IPS-18c (cell line): ENCODE results near the gene CWC22.
A peak's percentile ranks its signal among the peaks of the same experiment; 100 is the strongest.
"Not testable (repeated sequence)": the region's sequence is repeated elsewhere in the genome, so short reads cannot be mapped to it uniquely, and the experiment has no call there.

Source experiments
- H3K4me3 ChIP-seq: 2 replicates; pipeline ENCODE4 v1.7.0; 2013; ENCODE audit warnings: low read depth, mild to moderate bottlenecking, low read length, moderate library complexity; ENCODE audit not compliant: insufficient read depth
- H3K9me3 ChIP-seq: one replicate; pipeline ENCODE4 v1.6.1; 2013; ENCODE audit warnings: mild to moderate bottlenecking, low read length, moderate library complexity; ENCODE audit not compliant: control insufficient read depth, insufficient read depth

CWC22 gene

DNA sequence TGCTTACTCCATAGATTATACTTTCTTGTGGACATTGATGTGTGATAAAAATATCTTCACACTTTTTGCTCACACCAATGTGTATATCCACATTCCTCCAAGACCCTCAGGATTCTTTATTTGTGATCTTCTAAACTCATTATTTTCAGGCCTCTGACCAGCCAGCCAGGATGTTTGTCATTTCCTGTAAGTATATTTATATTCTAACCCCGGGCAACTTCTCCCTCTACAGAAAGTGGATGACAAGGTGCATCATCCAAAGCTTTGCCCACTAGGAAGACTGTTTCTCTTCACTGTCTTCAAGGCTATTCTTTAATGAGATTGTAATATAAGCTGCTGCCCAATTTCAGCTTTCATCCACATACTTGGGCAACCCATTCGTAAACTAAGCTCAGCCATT is 3.6 kb upstream of the CWC22 start:
- Histone ChIP-seq H3K4me3 (no peak overlapping the region), H3K9me3 (no peaks in the 10 kb centered on the region)

GRCh38 chr2:180006231-180006630 is 866 bp downstream of the CWC22 start:
- no peaks in the 10 kb centered on the region for H3K9me3 ChIP-seq
- H3K4me3 ChIP-seq = peak overlapping the region; percentile 83

GRCh38 chr2:180005465-180005864 is 1.6 kb downstream of the CWC22 start:
- H3K4me3 ChIP-seq = peak overlapping the region; percentile 34; the same call in 1 of the 2 replicates
- not testable (repeated sequence) for H3K9me3 ChIP-seq

DNA sequence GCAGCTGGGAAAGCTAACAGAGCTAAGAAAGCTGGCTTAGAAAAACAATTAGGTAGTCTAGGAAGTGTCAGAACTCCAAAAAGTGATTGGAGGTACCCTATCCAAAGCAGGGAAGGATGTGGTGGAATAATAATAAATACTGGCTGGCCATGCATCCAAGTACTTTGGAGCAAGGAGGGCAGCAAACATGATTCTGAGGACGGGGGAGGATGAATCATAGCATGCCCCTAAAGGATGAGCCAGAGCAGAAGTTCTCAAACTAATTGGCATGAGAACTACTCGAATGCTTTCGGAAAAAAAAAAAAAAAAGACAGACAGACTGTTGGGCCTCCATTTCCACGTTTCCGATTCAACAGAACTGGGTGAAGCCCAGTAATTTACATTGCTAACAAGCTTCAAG is 2.4 kb downstream of the CWC22 start:
- Histone ChIP-seq H3K4me3 (no peak overlapping the region), H3K9me3 (no peaks in the 10 kb centered on the region)

DNA sequence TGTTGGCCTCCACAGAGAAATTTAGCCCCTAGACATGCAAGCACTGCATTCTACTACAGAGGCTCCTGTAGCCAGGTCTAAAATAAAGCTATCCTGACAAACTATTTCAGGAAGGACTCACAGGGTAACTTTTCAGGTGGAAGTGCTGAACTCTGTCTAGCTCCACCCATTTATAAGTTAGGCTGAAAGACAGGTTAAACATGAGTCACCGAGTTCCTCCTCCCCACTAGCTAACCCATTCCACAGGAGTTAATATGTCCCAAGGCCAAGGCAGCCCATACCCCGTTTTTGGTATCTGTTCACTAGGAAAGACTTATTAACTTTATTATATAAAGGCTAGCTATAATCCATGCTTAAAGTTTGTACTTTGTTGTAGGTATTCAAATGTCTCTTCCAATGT is 3.5 kb downstream of the CWC22 start:
- H3K4me3 ChIP-seq = no peak overlapping the region
- H3K9me3 ChIP-seq = no peaks in the 10 kb centered on the region

DNA sequence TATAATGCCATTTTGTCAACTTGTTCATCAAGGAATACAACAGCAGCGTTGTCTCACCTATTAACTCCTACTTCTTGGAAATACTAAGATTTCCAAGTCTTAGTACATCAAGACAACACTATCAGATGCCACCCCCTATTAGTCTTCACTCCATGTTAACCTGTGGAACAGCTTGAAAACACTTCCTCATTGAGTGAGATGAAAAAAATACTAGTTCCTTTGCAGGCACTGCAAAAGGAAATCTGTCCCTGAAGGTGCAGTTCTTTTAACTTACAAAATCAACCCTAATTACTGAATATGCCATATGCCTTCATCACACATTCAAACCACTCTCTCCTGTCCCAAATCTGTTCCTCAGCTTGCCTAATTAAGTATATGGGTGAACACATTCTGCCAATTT is 4.0 kb downstream of the CWC22 start:
- H3K4me3 ChIP-seq = no peak overlapping the region
- H3K9me3 ChIP-seq = no peaks in the 10 kb centered on the region

GRCh38 chr2:180002198-180002770 is 4.8 kb downstream of the CWC22 start:
- H3K9me3 ChIP-seq = no peaks in the 10 kb centered on the region
- H3K4me3 ChIP-seq = no peak overlapping the region

GRCh38 chr2:180001726-180002125 is 5.4 kb downstream of the CWC22 start:
- no peaks in the 10 kb centered on the region for H3K9me3 ChIP-seq
- H3K4me3 ChIP-seq = no peak overlapping the region

DNA sequence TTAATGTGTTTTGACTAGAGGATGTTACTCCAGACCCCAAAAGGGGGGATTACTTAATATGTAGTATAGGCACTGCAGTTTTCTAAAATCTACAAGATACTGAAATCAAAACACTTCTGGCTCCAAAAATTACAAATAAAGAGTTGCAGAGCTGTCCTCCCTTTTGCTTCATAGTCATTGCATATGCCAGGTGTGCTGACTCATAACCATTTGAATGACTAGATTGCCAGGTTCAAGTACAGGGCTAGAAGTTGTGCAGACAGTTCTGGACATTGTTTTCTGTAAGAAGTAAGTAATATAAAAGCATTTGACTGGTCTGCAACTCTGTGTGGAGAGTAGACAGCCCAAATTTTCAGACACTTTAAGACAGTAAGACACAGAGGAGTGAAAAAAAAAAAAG is 6.7 kb downstream of the CWC22 start:
- H3K4me3 ChIP-seq = no peak overlapping the region
- H3K9me3 ChIP-seq = no peaks in the 10 kb centered on the region

GRCh38 chr2:179999000-179999399 is 8.1 kb downstream of the CWC22 start:
- no peak overlapping the region for H3K4me3 ChIP-seq
- no peaks in the 10 kb centered on the region for H3K9me3 ChIP-seq

- no peak overlapping the region for H3K4me3 ChIP-seq
- no peaks in the 10 kb centered on the region for H3K9me3 ChIP-seq
Measured at GRCh38 chr2:179995741-179996515, 11.2 kb downstream of the CWC22 start.

DNA sequence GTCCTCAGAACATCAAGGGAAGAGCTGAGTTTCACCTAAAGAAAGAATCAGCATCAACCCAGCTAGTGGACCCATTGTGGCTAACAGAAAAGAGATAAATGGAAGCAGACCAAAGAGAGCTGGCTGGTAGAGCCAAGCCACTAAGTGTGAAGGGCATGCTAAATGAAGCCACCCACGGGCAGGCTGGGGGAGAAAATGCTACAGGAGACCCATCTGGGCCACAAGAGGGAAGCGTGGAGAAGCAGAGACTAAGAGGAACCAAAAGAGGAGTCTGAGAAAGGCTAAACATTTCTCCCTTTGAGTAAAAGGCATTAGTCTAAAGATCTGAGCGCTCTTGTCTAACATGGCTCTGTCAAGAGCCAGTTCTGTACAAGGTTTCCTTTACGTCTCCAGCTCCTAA is 15.8 kb downstream of the CWC22 start:
- no peak overlapping the region for H3K4me3 ChIP-seq
- no peaks in the 10 kb centered on the region for H3K9me3 ChIP-seq

- H3K9me3 ChIP-seq = no peaks in the 10 kb centered on the region
- H3K4me3 ChIP-seq = no peak overlapping the region
Measured at GRCh38 chr2:179990676-179991317, 16.3 kb downstream of the CWC22 start.

- H3K4me3 ChIP-seq = no peak overlapping the region
Measured at GRCh38 chr2:179987916-179988315, 19.2 kb downstream of the CWC22 start.

DNA sequence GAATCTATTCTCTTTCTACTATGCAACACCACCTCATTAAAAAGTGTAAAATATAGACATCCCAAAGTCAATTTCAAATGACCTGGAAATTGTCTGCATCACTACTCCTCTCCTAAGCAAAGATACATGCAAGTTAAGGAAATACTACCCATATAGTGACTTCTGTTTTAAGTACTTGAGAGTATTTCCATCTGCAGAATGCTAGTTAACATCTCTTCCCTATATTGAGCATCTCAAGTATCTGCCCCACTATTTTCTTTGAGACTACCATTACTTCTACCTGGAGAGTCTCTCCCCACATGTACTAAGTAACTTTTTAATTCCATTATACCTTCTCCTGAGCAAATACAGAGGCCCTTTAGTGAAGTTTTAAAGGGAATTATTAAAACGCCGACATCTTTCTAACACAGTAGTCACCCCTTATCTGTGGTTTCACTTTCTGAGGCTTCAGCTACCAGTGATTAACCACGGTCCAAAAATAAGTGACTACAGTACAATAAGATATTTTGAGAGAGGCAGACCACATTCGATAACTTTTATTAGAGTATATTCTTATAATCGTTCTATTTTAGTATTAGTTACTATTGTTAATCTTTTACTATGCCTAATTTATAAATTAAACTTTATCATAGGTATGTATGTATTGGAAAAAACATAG is 21.8 kb downstream of the CWC22 start:
- Histone ChIP-seq H3K4me3 (no peak overlapping the region), H3K9me3 (no peaks in the 10 kb centered on the region)

More at GRCh38 chr2:179987916-179988315, 19.2 kb downstream of the CWC22 start:
- no peaks in the 10 kb centered on the region for H3K9me3 ChIP-seq

DNA sequence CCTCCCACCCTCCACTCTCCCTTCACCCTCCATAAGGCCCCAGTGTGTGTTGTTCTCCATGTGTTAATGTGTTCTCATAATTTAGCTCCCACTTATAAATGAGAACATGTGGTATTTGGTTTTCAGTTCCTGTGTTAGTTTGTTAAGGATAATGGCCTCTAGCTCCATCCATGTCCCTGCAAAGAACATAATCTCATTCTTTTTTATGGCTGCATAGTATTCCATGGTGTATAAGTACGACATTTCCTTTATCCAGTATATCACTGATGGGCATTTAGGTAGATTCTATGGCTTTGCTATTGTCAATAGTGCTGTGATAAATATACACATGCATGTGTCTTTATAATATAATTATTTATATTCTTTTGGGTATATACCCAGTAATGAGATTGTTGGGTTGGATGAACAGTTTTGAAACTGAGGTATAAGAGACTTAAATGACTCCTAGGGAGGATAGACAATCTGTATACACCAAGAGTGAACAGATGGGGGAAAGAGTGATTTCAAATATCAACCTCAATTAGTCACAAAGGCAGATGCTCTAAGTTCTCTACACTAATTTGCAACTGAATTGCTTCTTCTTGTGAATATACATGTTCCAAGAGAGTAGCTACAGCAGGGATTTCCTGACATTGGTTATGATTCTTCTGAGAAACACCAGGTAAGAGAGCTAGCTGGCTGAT is 23.7 kb downstream of the CWC22 start:
- no peak overlapping the region for H3K4me3 ChIP-seq

GRCh38 chr2:179981085-179981484 is 26.0 kb downstream of the CWC22 start:
- H3K9me3 ChIP-seq = no peaks in the 10 kb centered on the region
- no peak overlapping the region for H3K4me3 ChIP-seq

More for the DNA sequence above, 23.7 kb downstream of the CWC22 start:
- no peaks in the 10 kb centered on the region for H3K9me3 ChIP-seq
